Body of pancreas (tissue), 4 donors: ENCODE data around the gene DGKE. TPM values are rescaled to one million over a fixed set of nuclear protein-coding genes. Genes with fewer than 3 reads are reported as not detected.

Source experiments
- ATAC-seq: fragments of 150-250 bp; one replicate; pipeline ENCODE4 v1.9.1; 2016
- DNase-seq, 4 donors: peaks; one replicate each; pipeline ENCODE4 v3.0.0-alpha.2; 2019
- H3K27ac ChIP-seq, 4 donors: fragments of 200-600 bp; sonication (generic); 1 replicate in 3 of 4; 2 replicates in 1 of 4; pipeline versions ENCODE4 v1.5.1 to v1.6.1; 2016 to 2019; ENCODE audit warnings: mild to moderate bottlenecking in 1 of 4, mixed read lengths in 1 of 4, moderate library complexity in 1 of 4
- H3K27me3 ChIP-seq, 2 donors: fragments of 200-600 bp; sonication (generic); one replicate each; pipeline ENCODE4 v1.6.0; 2016; ENCODE audit warnings: mild to moderate bottlenecking in 1 of 2
- H3K36me3 ChIP-seq, 2 donors: fragments of 200-600 bp; sonication (generic); replicated peaks in 1 of 2; 2 replicates each; pipeline ENCODE4 v1.5.1; 2016; ENCODE audit warnings: low read depth in 2 of 2; ENCODE audit not compliant: insufficient read depth in 1 of 2
- H3K4me1 ChIP-seq: fragments of 200-600 bp; sonication (generic); one replicate; pipeline ENCODE4 v1.6.0; 2016
- H3K4me3 ChIP-seq, 2 donors: fragments of 200-600 bp; sonication (generic); 1 replicate in 1 of 2; 2 replicates in 1 of 2; pipeline ENCODE4 v1.5.1; 2016 to 2019
- H3K9me3 ChIP-seq, 3 donors: fragments of 200-600 bp; sonication (generic); 1 replicate in 2 of 3; 2 replicates in 1 of 3; pipeline ENCODE4 v1.5.1; 2016
- CTCF ChIP-seq, 7 experiments: fragments of 450-650 bp in 4 of 7; fragments of 200-600 bp in 3 of 7; sonication (generic) in 3 of 7; IDR thresholded peaks; one replicate each; pipeline ENCODE4 v1.5.1; 2016 to 2019; ENCODE audit warnings: antibody characterized with exemption in 7 of 7
- POLR2A ChIP-seq, 3 donors: fragments of 450-650 bp; IDR thresholded peaks; one replicate each; pipeline ENCODE4 v1.6.1; 2016; ENCODE audit warnings: antibody characterized with exemption in 3 of 3, mild to moderate bottlenecking in 2 of 3
- WGBS, 2 donors: methylation state at CpG; one replicate each; pipeline ENCODE4 v1.1.5; 2017; 5-methylcytosine and 5-hydroxymethylcytosine counted together
- intact Hi-C: fragments of 100-400 bp; cut with DNase I; formaldehyde crosslinking; loops from one replicate; pipeline ENCODE4 v1.15.1; 2023
- microRNA counts, 2 donors: library from miRNA; unstranded; fragments of <30 nt; microRNA quantifications; one replicate each; lab custom pipeline; 2017
- small RNA-seq: library from RNA; depleted of rRNA; stranded (forward); fragments of <200 nt; gene quantifications from one replicate; pipeline ENCODE3, GENCODE V24; 2016
- total RNA-seq, 2 donors: library from RNA; depleted of rRNA; stranded (reverse); fragments of >200 nt; gene quantifications; one replicate each; pipeline ENCODE4 v1.1.0, GENCODE V29; 2016

DGKE gene
- total RNA-seq, 2 donors from 2014 or later = 4.6 to 7.0 TPM

- no peaks in the 10 kb centered on the region for H3K9me3 ChIP-seq
- DNase-seq = peak in 1 of 4 donors; percentile 14
- WGBS, 2 donors = 6 to 7% methylated on average over 14 of the region's 14 CpGs
- no peak for TF ChIP-seq CTCF (IDR thresholded peaks at IDR 0.05)
- TF ChIP-seq POLR2A (IDR thresholded peaks at IDR 0.05) = no peak
- peak overlapping the region; percentile 72 to 90 for H3K4me3 ChIP-seq
- H3K27ac ChIP-seq = peak overlapping the region; percentile 76 to 96 (median 92)
- intact Hi-C loops = no loop called here
- H3K36me3 ChIP-seq = no peaks in the 10 kb centered on the region
- H3K4me1 ChIP-seq = peaks cover 49% of the 10 kb centered on the region
- peak; percentile 14 for ATAC-seq
- H3K27me3 ChIP-seq = no peaks in the 10 kb centered on the region
These were observed 80.8 kb downstream of the DGKE start for GRCh38 chr17:56914581-56915273.

GRCh38 chr17:56917559-56918296, 83.8 kb downstream of the DGKE start:
- Histone ChIP-seq H3K27me3 (no peaks in the 10 kb centered on the region), H3K4me3 (no peak overlapping the region), H3K9me3 (no peaks in the 10 kb centered on the region), H3K4me1 (peaks cover 19% of the 10 kb centered on the region), H3K36me3 (no peaks in the 10 kb centered on the region), H3K27ac (no peak overlapping the region)
- intact Hi-C loops = no loop called here
- no peak for ATAC-seq
- no peak for DNase-seq
- WGBS, 2 donors = 82 to 89% methylated on average over 4 of the region's 4 CpGs
- no peak for TF ChIP-seq POLR2A (IDR thresholded peaks at IDR 0.05)
- TF ChIP-seq CTCF (IDR thresholded peaks at IDR 0.05) = no peak

GRCh38 chr17:56918916-56919315, 85.0 kb downstream of the DGKE start:
- ATAC-seq = no peak
- TF ChIP-seq POLR2A (IDR thresholded peaks at IDR 0.05) = no peak
- no peak for TF ChIP-seq CTCF (IDR thresholded peaks at IDR 0.05)

More at GRCh38 chr17:56918916-56919315, 85.0 kb downstream of the DGKE start:
- DNase-seq = no peak
- WGBS, 2 donors = 66 to 74% methylated on average over 3 of the region's 3 CpGs
- intact Hi-C loops = no loop called here
- Histone ChIP-seq H3K4me3 (no peak overlapping the region), H3K9me3 (no peaks in the 10 kb centered on the region), H3K27me3 (no peaks in the 10 kb centered on the region), H3K27ac (no peak overlapping the region), H3K36me3 (no peaks in the 10 kb centered on the region), H3K4me1 (peaks cover 16% of the 10 kb centered on the region)

MicroRNA genes within 50 kb of the gene (microRNA counts, 767-probe panel; counts per million panel counts)
- 0 to 736 counts per million in 2 donors for microRNA hsa-miR-3614-5p (lab: Ali Mortazavi, UCI)

Small RNAs within 50 kb of the gene (small RNA-seq; reads per million reads assigned to genes)
- gene AC015912.2 = not detected
- not detected for gene RNU6-1158P

Other genes starting within 250 kb of the DGKE start
- gene NOG, start 240.5 kb upstream of the DGKE start, total RNA-seq = 1 to 10 TPM in 1 of 2 donors, not detected in 1; 3.0 TPM
- 1 to 10 TPM in 1 of 2 donors, under 1 TPM in 1; 0.78 to 2.3 TPM for gene C17orf67, start 231 bp upstream of the DGKE start, total RNA-seq
- gene TRIM25, start 79.9 kb downstream of the DGKE start, total RNA-seq = 10 to 100 TPM; 13.5 to 21.8 TPM
- 1 to 10 TPM; 4.6 to 7.8 TPM for gene COIL, start 126.9 kb downstream of the DGKE start, total RNA-seq
- gene SCPEP1, start 144.0 kb downstream of the DGKE start, total RNA-seq = 10 to 100 TPM; 27.0 to 57.7 TPM